ENCODE measurements around the gene TRRAP.

DNA sequence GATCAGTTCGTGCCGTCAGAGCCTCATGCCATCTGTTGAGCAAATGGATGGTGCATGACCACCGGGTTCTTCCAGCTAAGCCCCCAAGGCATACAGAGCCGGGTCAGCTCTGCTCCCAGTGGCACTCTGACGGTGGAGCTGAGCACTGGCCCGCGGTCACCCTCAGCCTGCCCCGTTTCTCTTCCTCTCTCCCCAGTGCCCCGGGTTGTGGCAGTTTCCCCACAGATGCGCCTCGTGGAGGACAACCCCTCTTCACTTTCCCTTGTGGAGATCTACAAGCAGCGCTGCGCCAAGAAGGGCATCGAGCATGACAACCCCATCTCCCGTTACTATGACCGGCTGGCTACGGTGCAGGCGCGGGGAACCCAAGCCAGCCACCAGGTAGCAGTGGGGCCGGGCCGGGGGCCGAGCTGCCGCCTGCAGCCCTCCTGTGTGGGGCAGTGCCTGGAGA, 129.9 kb downstream of the TRRAP start:
- no peak for TF ChIP-seq CBX5 (IDR thresholded peaks at IDR 0.05; ENCODE audit: low read depth, low read length)
- TF ChIP-seq YY1 (IDR thresholded peaks at IDR 0.05; ENCODE audit: low read depth, low read length): no peak
- TF ChIP-seq CREB1 (IDR thresholded peaks at IDR 0.05): no peak
- no peak for TF ChIP-seq JUN (IDR thresholded peaks at IDR 0.05; ENCODE audit: low read depth, low read length)
- TF ChIP-seq TAF1 (IDR thresholded peaks at IDR 0.05; ENCODE audit: low read depth, low read length): no peak
- no peak for TF ChIP-seq GTF2F1 (IDR thresholded peaks at IDR 0.05; ENCODE audit: borderline replicate concordance, low read depth, low read length)
- no peak for TF ChIP-seq EP300 (IDR thresholded peaks at IDR 0.05; ENCODE audit: borderline replicate concordance in 1 of 2, low read depth in 2 of 2, low read length in 2 of 2)
- no peak for TF ChIP-seq HDAC6 (IDR thresholded peaks at IDR 0.05; ENCODE audit: low read depth, low read length)
- no peak for TF ChIP-seq POLR2A (IDR thresholded peaks at IDR 0.05; ENCODE audit: control extremely low read depth in 1 of 2, low read depth in 2 of 2, low read length in 2 of 2)
- no peak for TF ChIP-seq NANOG (IDR thresholded peaks at IDR 0.05; ENCODE audit: insufficient read depth, low read depth, low read length, poor library complexity, severe bottlenecking)

Measured in H1 (cell line).